Colonic mucosa (tissue), 4 donors: Measurements from ENCODE around the gene RASD1. TPM values are rescaled to one million over a fixed set of nuclear protein-coding genes. Genes with fewer than 3 reads are reported as not detected.

Source experiments
- DNase-seq: peaks from one replicate; pipeline ENCODE4 v3.0.0-alpha.2; 2020
- H3K27ac ChIP-seq: fragments of 200-600 bp; one replicate; pipeline ENCODE4 v1.8.0; 2021
- H3K27me3 ChIP-seq: fragments of 200-600 bp; one replicate; pipeline ENCODE4 v1.8.0; 2021
- H3K36me3 ChIP-seq: fragments of 200-600 bp; one replicate; pipeline ENCODE4 v1.8.0; 2021
- H3K4me1 ChIP-seq: fragments of 200-600 bp; one replicate; pipeline ENCODE4 v1.8.0; 2021; ENCODE audit warnings: mild to moderate bottlenecking
- H3K4me3 ChIP-seq: fragments of 200-600 bp; one replicate; pipeline ENCODE4 v1.8.0; 2021
- H3K9ac ChIP-seq, 2 donors: one replicate each; pipeline ENCODE4 v1.7.0; 2013; ENCODE audit warnings: control low read depth in 2 of 2, low read depth in 2 of 2, low read length in 2 of 2
- H3K9me3 ChIP-seq: fragments of 200-600 bp; one replicate; pipeline ENCODE4 v1.8.0; 2021
- intact Hi-C: fragments of 100-400 bp; cut with DNase I; formaldehyde crosslinking; loops from one replicate; pipeline ENCODE4 v1.14.1; 2022
- total RNA-seq, 2 donors: library from RNA; stranded (reverse); fragmentation: NEBNext Ultra II Directional in 1 of 2; extraction: Animal tissue kit (Norgen Biotek cat#: 25700) in 1 of 2; gene quantifications; one replicate each; pipeline ENCODE4 v1.2.1, GENCODE V29; 2021
- TF ChIP-seq, protein P1 (sequence below): fragments of 200-600 bp; IDR thresholded peaks from one replicate; pipeline ENCODE4 v1.8.0; 2022; ENCODE audit warnings: antibody characterized with exemption, mild to moderate bottlenecking
- donor health status: healthy.
- donor health status: DM: no; HTN: no; CAD: no.
- donor health status: DM: no; HTN: no; CAD: no.

Gene RASD1
- total RNA-seq, 2 donors from 2014 or later, result 21.6 to 24.9 TPM

DNA sequence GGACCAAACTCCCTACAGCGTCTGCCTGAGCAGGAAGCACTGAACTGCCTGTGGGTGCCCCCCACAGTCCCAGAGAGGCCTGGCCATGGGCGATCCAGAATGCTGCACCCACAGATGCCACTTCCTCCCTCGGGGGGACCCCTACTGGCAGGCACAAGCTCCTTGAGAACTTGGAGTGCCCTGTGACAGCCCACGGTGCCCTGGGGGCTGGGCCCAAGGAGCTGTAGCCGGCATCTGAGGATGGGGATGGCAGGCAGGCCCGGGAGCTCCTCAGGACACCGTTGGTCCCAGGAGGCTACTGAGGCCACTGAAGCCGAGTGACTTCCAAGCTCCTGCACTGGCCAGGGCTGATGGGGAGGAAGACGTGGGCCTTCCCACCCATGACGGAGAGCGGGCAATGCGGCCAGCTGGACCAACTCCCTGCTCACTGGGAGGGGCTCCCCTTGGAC is 15.1 kb upstream of the RASD1 start:
- H3K36me3 ChIP-seq, result no peaks in the 10 kb centered on the region
- no peak overlapping the region for H3K27ac ChIP-seq
- H3K4me3 ChIP-seq, result no peak overlapping the region
- DNase-seq, result no peak
- TF ChIP-seq, protein P1, sequence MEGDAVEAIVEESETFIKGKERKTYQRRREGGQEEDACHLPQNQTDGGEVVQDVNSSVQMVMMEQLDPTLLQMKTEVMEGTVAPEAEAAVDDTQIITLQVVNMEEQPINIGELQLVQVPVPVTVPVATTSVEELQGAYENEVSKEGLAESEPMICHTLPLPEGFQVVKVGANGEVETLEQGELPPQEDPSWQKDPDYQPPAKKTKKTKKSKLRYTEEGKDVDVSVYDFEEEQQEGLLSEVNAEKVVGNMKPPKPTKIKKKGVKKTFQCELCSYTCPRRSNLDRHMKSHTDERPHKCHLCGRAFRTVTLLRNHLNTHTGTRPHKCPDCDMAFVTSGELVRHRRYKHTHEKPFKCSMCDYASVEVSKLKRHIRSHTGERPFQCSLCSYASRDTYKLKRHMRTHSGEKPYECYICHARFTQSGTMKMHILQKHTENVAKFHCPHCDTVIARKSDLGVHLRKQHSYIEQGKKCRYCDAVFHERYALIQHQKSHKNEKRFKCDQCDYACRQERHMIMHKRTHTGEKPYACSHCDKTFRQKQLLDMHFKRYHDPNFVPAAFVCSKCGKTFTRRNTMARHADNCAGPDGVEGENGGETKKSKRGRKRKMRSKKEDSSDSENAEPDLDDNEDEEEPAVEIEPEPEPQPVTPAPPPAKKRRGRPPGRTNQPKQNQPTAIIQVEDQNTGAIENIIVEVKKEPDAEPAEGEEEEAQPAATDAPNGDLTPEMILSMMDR, result no peak
- no peaks in the 10 kb centered on the region for H3K9me3 ChIP-seq
- H3K27me3 ChIP-seq, result no peaks in the 10 kb centered on the region
- intact Hi-C loops, result no loop called here
- H3K4me1 ChIP-seq, result no peaks in the 10 kb centered on the region
- no peak overlapping the region for H3K9ac ChIP-seq

DNA sequence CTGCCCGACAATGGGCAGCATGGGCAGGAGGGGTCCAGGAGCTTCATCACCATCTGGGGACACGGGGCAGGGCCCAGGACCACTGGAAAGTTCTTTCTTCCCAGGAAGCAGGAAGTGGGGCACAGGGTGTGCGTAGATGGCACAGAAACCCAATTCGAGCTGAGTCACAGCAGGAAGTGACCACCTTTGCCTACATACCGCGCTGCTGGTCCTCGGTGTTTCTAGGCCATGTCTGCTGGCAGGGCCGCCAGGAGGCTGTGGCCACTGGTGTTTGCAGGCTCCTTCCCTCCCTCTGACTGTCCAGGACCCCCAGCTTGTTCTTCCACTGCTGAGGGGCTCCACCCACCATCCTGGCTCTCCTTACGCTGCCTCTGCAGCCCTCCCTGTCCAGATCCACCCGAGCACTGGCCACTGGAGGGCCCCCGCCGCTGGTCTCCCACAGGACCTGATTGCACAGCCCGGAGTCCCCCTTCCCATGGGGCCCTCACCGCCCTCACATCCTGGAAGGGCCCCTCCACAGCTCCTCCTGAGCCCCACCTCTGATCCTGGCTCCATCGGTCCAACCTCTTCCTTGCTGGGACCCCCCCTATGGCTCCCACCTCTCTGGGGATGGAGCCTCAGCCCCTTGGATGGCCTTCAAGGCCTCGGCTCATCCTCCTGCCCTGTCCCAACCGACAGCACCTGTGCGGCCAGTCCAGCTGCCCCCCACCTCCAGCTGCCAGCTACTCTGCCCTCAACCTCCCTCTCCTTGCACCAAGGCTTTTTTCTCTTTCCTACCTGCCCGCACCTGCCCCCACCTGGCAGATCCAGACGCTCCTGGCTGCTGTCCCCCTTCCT is 14.5 kb upstream of the RASD1 start:
- H3K4me1 ChIP-seq, result no peaks in the 10 kb centered on the region
- no peak overlapping the region for H3K4me3 ChIP-seq
- no peak overlapping the region for H3K27ac ChIP-seq
- TF ChIP-seq, protein P1, result no peak
- no peaks in the 10 kb centered on the region for H3K36me3 ChIP-seq
- H3K27me3 ChIP-seq, result no peaks in the 10 kb centered on the region
- H3K9ac ChIP-seq, result no peak overlapping the region
- no peak for DNase-seq
- intact Hi-C loops, result no loop called here
- no peaks in the 10 kb centered on the region for H3K9me3 ChIP-seq

DNA sequence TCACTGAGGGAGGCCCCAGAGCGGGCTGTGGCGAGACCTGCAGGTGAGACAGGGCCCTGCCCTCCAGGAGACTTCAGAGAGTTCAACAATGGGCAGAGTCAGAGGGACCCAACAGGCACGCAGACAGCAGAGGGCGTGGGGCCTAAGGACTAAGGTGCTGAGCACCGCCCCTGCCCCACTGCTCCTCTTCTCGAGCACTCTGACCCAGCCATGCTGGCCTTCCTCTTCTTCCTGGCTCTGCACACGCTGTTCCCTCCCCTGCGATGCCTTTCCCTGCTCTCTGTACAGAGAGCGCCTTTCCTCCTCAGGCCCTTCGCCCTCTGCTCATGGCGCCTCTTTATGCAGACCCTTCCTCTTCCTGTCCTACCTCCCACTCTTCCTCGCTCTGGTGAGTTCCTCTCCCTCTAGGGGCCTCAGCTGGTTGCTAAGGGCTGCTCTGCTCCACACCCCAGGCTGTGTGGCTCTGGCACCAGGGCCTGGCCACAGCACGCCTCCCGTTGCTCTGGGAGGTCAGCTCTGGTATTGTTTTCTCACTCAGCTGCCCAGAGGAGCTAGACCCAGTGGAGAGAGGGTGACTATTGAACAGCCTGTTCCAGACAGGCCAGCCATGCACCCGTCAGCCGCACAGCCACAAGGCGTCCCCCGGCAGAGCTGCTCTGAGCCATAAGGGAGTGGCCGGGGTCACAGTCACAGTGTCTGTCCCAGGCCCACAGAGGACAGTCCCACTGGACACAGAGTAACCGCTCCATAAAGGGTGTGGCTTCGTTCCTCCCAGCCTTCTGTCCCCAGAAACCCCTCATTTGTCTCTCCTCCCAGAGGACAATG is 13.6 kb upstream of the RASD1 start:
- Histone ChIP-seq H3K36me3 (no peaks in the 10 kb centered on the region), H3K27me3 (no peaks in the 10 kb centered on the region), H3K27ac (no peak overlapping the region), H3K4me1 (no peaks in the 10 kb centered on the region), H3K9ac (no peak overlapping the region), H3K4me3 (no peak overlapping the region), H3K9me3 (no peaks in the 10 kb centered on the region)
- DNase-seq, result no peak
- TF ChIP-seq, protein P1, result no peak
- intact Hi-C loops, result no loop called here

DNA sequence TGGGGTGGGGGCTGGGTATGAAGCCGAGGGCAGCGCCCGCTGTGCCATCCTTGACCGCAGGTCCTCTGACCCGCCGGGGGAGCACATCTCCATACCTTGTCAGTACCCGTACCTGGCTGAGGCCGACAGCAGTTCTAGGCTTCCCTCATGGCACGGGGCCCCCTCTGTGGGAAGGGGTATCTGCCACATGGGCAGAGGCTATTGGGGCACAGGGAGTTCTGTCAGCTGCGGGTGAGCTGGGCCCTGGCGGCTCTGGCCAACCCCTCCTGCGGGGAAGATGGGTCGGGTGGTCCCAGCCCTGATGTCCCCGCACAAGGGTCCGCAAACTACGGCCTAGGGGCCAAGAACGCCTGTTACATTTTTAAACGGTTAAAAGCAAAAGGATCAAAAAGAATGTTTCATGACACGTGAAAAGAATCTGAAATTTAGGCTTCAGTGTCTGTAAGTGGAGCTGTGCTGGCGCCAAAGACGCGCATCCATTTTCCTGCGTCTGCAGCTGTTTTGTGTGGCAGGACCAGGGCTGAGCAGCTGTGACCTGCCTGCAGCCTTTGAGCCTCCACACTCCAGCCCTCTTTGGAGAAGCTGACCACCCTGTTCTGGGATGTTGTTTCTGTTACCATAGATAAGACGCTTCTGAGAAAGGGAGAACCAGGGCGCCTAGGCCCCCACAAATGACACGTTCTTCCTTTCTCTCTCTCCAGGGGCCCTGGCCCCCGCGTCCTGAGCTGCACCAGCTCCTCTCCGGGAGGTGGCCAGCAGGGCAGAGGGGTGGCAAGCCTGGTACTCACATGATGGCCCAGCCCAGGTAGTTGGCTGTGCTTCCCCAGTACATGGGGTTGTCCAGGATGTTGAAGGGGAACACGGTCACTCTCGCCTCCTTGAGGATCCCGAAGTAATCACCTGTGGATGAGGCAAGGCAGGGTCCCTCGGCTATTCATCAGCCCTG is 12.7 kb upstream of the RASD1 start:
- no peak for DNase-seq

More for the DNA sequence above, 12.7 kb upstream of the RASD1 start:
- Histone ChIP-seq H3K9me3 (no peaks in the 10 kb centered on the region), H3K9ac (no peak overlapping the region), H3K4me3 (no peak overlapping the region), H3K4me1 (no peaks in the 10 kb centered on the region), H3K27ac (no peak overlapping the region), H3K27me3 (no peaks in the 10 kb centered on the region), H3K36me3 (no peaks in the 10 kb centered on the region)
- intact Hi-C loops, result no loop called here
- TF ChIP-seq, protein P1, result no peak
